C4-2B (cell line): ENCODE data around the gene KIAA0232.

Experiments used
- ZFX ChIP-seq: fragments of 450-650 bp; IDR thresholded peaks from 2 replicates; pipeline ENCODE4 v1.6.1; 2017
- TF ChIP-seq, protein P1 (sequence below): fragments of 450-650 bp; conservative IDR thresholded peaks from 2 replicates; pipeline ENCODE4 v1.5.1; 2017; ENCODE audit warnings: mild to moderate bottlenecking

DNA sequence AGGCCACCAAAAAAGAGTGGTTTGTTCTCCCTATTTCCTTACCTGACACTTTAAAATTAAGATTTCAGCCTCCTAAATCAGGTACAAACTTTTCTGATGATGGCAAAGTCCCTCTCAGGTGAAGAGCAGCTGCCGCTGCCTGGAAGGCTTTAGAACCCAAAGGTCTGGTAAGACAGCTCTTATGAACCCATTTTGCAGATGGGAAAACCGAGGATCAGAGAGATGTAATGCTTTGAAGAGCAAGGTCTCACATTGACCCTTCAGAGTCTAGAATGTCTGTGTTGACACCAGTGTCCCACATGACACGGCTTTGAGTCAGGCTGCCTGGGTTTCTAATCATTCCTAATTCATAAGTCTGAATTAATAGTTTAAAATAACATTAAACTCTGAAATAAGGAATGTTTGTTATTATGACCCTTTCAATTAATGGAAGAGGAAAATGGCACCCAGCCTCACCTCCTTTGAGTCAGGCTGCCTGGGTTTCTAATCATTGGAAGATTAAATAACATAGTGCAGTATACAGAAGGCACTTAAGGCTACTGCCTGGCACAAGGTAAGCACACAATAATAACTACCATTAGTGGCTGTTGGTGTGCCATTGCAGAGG is 27.9 kb upstream of the KIAA0232 start:
- TF ChIP-seq, protein P1, sequence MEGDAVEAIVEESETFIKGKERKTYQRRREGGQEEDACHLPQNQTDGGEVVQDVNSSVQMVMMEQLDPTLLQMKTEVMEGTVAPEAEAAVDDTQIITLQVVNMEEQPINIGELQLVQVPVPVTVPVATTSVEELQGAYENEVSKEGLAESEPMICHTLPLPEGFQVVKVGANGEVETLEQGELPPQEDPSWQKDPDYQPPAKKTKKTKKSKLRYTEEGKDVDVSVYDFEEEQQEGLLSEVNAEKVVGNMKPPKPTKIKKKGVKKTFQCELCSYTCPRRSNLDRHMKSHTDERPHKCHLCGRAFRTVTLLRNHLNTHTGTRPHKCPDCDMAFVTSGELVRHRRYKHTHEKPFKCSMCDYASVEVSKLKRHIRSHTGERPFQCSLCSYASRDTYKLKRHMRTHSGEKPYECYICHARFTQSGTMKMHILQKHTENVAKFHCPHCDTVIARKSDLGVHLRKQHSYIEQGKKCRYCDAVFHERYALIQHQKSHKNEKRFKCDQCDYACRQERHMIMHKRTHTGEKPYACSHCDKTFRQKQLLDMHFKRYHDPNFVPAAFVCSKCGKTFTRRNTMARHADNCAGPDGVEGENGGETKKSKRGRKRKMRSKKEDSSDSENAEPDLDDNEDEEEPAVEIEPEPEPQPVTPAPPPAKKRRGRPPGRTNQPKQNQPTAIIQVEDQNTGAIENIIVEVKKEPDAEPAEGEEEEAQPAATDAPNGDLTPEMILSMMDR = no peak
- no peak for TF ChIP-seq ZFX
